K562 (cell line): ENCODE measurements around the gene HSPA4.

Source experiments
- ARID2 ChIP-seq: fragments of 450-650 bp; IDR thresholded peaks from 2 replicates; pipeline ENCODE4 v1.6.1; 2017; ENCODE audit warnings: antibody characterized with exemption, mild to moderate bottlenecking
- MYC ChIP-seq, 2 experiments: fragments of 250-450 bp in 1 of 2; sonication (Bioruptor Pico) in 1 of 2; IDR thresholded peaks; 2 replicates each; pipeline versions ENCODE4 v1.5.1 to v1.6.1; 2012 to 2021; ENCODE audit warnings: low read depth in 2 of 2, borderline replicate concordance in 1 of 2, improper control_type of control experiment in 1 of 2, low read length in 1 of 2, mild to moderate bottlenecking in 1 of 2, moderate library complexity in 1 of 2
- SPI1 ChIP-seq: IDR thresholded peaks from 2 replicates; pipeline ENCODE4 v1.6.1; 2011; ENCODE audit warnings: low read depth, low read length, control low read depth, borderline replicate concordance
- ZNF124 ChIP-seq: sonication (generic); formaldehyde crosslinking; IDR thresholded peaks from 2 replicates; pipeline ENCODE4 v1.8.1; 2022; ENCODE audit warnings: missing genetic modification reagents

GRCh38 chr5:133141746-133142145 lies 89.9 kb downstream of the HSPA4 start:
- TF ChIP-seq SPI1 (no peak), MYC (IDR thresholded peaks at IDR 0.05; ENCODE audit: low read depth, low read length) (no peak), MYC (CRISPR knock-in tag; IDR thresholded peaks at IDR 0.05; ENCODE audit: borderline replicate concordance, low read depth) (no peak), ZNF124 (CRISPR knock-in tag) (no peak), ARID2 (no peak)
